ENCODE data around the gene GAB1.
A peak's percentile ranks its signal among the peaks of the same experiment; 100 is the strongest.

The GAB1 gene

DNA sequence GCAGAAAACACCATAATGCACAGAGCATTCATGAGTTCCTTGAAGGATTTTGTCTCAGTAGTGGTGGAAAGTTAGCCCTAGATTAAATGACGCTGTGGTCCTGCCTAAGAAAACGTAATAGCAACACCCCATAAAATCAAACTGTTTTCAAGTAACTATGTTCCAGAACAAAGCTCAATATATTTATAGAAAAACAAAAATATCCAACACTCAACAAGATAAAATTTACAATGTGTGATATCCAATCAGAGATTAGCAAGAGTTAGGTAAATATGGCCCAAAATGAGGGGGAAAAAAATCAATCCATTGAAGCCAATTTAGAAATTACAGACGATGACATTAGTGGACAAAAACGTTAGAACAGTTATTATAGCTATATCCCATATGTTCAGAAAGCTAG, 9.9 kb upstream of the GAB1 start:
- Histone ChIP-seq H2BK120ac (ENCODE audit: low read depth, low read length) (no peak overlapping the region), H3K4me2 (ENCODE audit: low read length) (no peak overlapping the region), H4K5ac (ENCODE audit: low read length) (no peak overlapping the region), H3K27ac (ENCODE audit: low read depth, low read length) (no peak overlapping the region), H3K4me1 (ENCODE audit: control insufficient read depth, low read depth, low read length) (no peaks in the 10 kb centered on the region), H3K27me3 (ENCODE audit: insufficient read depth, low read length, poor library complexity) (no peaks in the 10 kb centered on the region), H2BK5ac (ENCODE audit: low read length) (no peak overlapping the region), H3K4me3 (ENCODE audit: low read length) (no peak overlapping the region), H2BK15ac (replicated peaks; ENCODE audit: low read depth) (no peak overlapping the region), H3K4ac (ENCODE audit: low read depth, low read length) (no peak overlapping the region), H3K79me1 (ENCODE audit: low read length) (no peaks in the 10 kb centered on the region), H3K23ac (ENCODE audit: low read length) (no peak overlapping the region), H3K79me2 (ENCODE audit: control insufficient read depth, insufficient read depth, low read length) (no peaks in the 10 kb centered on the region), H3K9ac (ENCODE audit: low read length) (no peak overlapping the region), H2AK5ac (ENCODE audit: low read length) (no peak overlapping the region), H3K18ac (ENCODE audit: low read length) (no peak overlapping the region), H4K8ac (ENCODE audit: low read depth, low read length) (no peak overlapping the region), H3K36me3 (ENCODE audit: control insufficient read depth, insufficient read depth, low read length) (no peaks in the 10 kb centered on the region), H3K56ac (ENCODE audit: low read length) (no peak overlapping the region)
- no CpG with 5 or more reads among the region's 4 CpGs for WGBS (ENCODE audit: extremely low coverage, insufficient coverage, low lambda C conversion rate)
- no peak for DNase-seq

- H4K8ac ChIP-seq (ENCODE audit: low read depth, low read length) = no peak overlapping the region
- no peak for DNase-seq
- no peak overlapping the region for H2BK120ac ChIP-seq (ENCODE audit: low read depth, low read length)
- H3K4me1 ChIP-seq (ENCODE audit: control insufficient read depth, low read depth, low read length) = no peaks in the 10 kb centered on the region
- H3K79me1 ChIP-seq (ENCODE audit: low read length) = no peaks in the 10 kb centered on the region
- no peaks in the 10 kb centered on the region for H3K27me3 ChIP-seq (ENCODE audit: insufficient read depth, low read length, poor library complexity)
- no peak overlapping the region for H2AK5ac ChIP-seq (ENCODE audit: low read length)
- H3K9ac ChIP-seq (ENCODE audit: low read length) = no peak overlapping the region
- no peak overlapping the region for H3K4me3 ChIP-seq (ENCODE audit: low read length)
- H3K56ac ChIP-seq (ENCODE audit: low read length) = no peak overlapping the region
- no peaks in the 10 kb centered on the region for H3K79me2 ChIP-seq (ENCODE audit: control insufficient read depth, insufficient read depth, low read length)
- H3K4ac ChIP-seq (ENCODE audit: low read depth, low read length) = no peak overlapping the region
- H3K23ac ChIP-seq (ENCODE audit: low read length) = no peak overlapping the region
- no peak overlapping the region for H4K5ac ChIP-seq (ENCODE audit: low read length)
- H3K36me3 ChIP-seq (ENCODE audit: control insufficient read depth, insufficient read depth, low read length) = no peaks in the 10 kb centered on the region
- no peak overlapping the region for H3K18ac ChIP-seq (ENCODE audit: low read length)
- H2BK5ac ChIP-seq (ENCODE audit: low read length) = no peak overlapping the region
- H3K27ac ChIP-seq (ENCODE audit: low read depth, low read length) = no peak overlapping the region
- no peak overlapping the region for H2BK15ac ChIP-seq (replicated peaks; ENCODE audit: low read depth)
- no peak overlapping the region for H3K4me2 ChIP-seq (ENCODE audit: low read length)
- WGBS (ENCODE audit: extremely low coverage, insufficient coverage, low lambda C conversion rate) = no CpG with 5 or more reads among the region's 6 CpGs
These were observed 6.7 kb upstream of the GAB1 start for GRCh38 chr4:143329985-143330384.

DNA sequence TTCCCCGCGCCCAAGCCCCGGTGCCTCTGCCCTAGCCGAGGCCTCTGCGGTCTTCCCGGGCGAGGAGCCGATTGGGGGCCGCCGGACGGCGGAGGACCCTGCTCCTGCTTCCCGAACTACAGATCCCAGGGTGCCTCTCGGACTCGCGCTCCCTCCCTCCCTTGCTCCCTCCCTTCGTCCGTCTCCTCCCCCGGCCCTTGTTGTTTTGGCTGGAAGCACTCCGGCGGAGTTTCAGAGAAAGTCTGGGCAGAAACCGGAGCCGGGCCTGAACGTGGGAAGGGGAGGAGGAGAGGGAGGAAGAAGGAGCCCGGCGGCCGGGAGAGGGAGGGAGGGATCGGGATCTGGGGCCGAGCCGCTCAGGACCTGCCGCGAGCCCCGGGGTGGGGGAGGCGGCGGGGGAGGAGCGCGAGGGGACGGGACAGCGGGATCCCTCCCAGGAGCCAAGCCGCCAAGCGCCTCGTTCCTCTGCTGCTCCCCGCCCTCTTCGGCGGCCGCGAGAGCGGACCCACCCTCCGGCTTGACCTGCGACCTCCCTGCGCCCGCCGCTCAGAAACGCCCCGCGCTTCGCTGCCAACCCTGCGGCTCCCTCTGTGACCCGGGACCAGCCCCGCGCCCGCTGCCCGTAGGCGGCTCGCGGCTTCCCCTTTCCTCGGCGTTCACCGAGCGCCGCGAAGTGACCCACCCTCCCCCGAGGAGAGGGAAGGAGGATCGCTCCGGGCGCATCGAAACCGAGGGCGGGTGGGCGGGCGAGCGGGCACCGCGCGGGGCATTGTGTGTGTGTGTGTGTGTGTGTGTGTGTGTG, 496 bp upstream of the GAB1 start:
- Histone ChIP-seq H2BK5ac (ENCODE audit: low read length) (no peak overlapping the region), H3K18ac (ENCODE audit: low read length) (peak overlapping the region; percentile 94), H2BK15ac (replicated peaks; ENCODE audit: low read depth) (no peak overlapping the region), H3K27ac (ENCODE audit: low read depth, low read length) (peak overlapping the region; percentile 97), H3K56ac (ENCODE audit: low read length) (peak overlapping the region; percentile 95), H3K79me2 (ENCODE audit: control insufficient read depth, insufficient read depth, low read length) (no peaks in the 10 kb centered on the region), H3K9ac (ENCODE audit: low read length) (peak overlapping the region; percentile 83), H3K4me1 (ENCODE audit: control insufficient read depth, low read depth, low read length) (no peaks in the 10 kb centered on the region), H3K36me3 (ENCODE audit: control insufficient read depth, insufficient read depth, low read length) (no peaks in the 10 kb centered on the region), H4K8ac (ENCODE audit: low read depth, low read length) (no peak overlapping the region), H3K4me3 (ENCODE audit: low read length) (peak overlapping the region; percentile 70), H3K4ac (ENCODE audit: low read depth, low read length) (peak overlapping the region; percentile 96), H3K23ac (ENCODE audit: low read length) (no peak overlapping the region), H4K5ac (ENCODE audit: low read length) (no peak overlapping the region), H3K4me2 (ENCODE audit: low read length) (peak overlapping the region; percentile 71), H2AK5ac (ENCODE audit: low read length) (no peak overlapping the region), H3K27me3 (ENCODE audit: insufficient read depth, low read length, poor library complexity) (no peaks in the 10 kb centered on the region), H3K79me1 (ENCODE audit: low read length) (no peaks in the 10 kb centered on the region), H2BK120ac (ENCODE audit: low read depth, low read length) (no peak overlapping the region)
- peak; percentile 98 for DNase-seq
- no CpG with 5 or more reads among the region's 85 CpGs for WGBS (ENCODE audit: extremely low coverage, insufficient coverage, low lambda C conversion rate)

GRCh38 chr4:143337600-143338287, 1.1 kb downstream of the GAB1 start:
- H3K9ac ChIP-seq (ENCODE audit: low read length) = peak overlapping the region; percentile 83
- H2AK5ac ChIP-seq (ENCODE audit: low read length) = no peak overlapping the region
- no peak overlapping the region for H3K23ac ChIP-seq (ENCODE audit: low read length)
- peak; percentile 54 for DNase-seq
- no peak overlapping the region for H3K27ac ChIP-seq (ENCODE audit: low read depth, low read length)
- no CpG with 5 or more reads among the region's 25 CpGs for WGBS (ENCODE audit: extremely low coverage, insufficient coverage, low lambda C conversion rate)
- no peak overlapping the region for H4K8ac ChIP-seq (ENCODE audit: low read depth, low read length)
- peak overlapping the region; percentile 43 for H3K4me3 ChIP-seq (ENCODE audit: low read length)
- H2BK5ac ChIP-seq (ENCODE audit: low read length) = no peak overlapping the region
- H3K79me1 ChIP-seq (ENCODE audit: low read length) = no peaks in the 10 kb centered on the region
- peak overlapping the region; percentile 40 for H3K4me2 ChIP-seq (ENCODE audit: low read length)
- no peaks in the 10 kb centered on the region for H3K36me3 ChIP-seq (ENCODE audit: control insufficient read depth, insufficient read depth, low read length)
- no peaks in the 10 kb centered on the region for H3K27me3 ChIP-seq (ENCODE audit: insufficient read depth, low read length, poor library complexity)
- no peak overlapping the region for H4K5ac ChIP-seq (ENCODE audit: low read length)
- H3K4ac ChIP-seq (ENCODE audit: low read depth, low read length) = no peak overlapping the region
- H2BK15ac ChIP-seq (replicated peaks; ENCODE audit: low read depth) = no peak overlapping the region
- peak overlapping the region; percentile 95 for H3K56ac ChIP-seq (ENCODE audit: low read length)
- no peak overlapping the region for H2BK120ac ChIP-seq (ENCODE audit: low read depth, low read length)
- no peaks in the 10 kb centered on the region for H3K79me2 ChIP-seq (ENCODE audit: control insufficient read depth, insufficient read depth, low read length)
- H3K4me1 ChIP-seq (ENCODE audit: control insufficient read depth, low read depth, low read length) = no peaks in the 10 kb centered on the region
- H3K18ac ChIP-seq (ENCODE audit: low read length) = peak overlapping the region; percentile 87

- WGBS (ENCODE audit: extremely low coverage, insufficient coverage, low lambda C conversion rate) = no CpG with 5 or more reads among the region's 5 CpGs
- no peak overlapping the region for H3K4me2 ChIP-seq (ENCODE audit: low read length)
- no peak overlapping the region for H3K18ac ChIP-seq (ENCODE audit: low read length)
These were observed 1.6 kb downstream of the GAB1 start for GRCh38 chr4:143338313-143338712.

More at GRCh38 chr4:143338313-143338712, 1.6 kb downstream of the GAB1 start:
- Histone ChIP-seq H3K4me3 (ENCODE audit: low read length) (no peak overlapping the region), H3K23ac (ENCODE audit: low read length) (no peak overlapping the region), H3K9ac (ENCODE audit: low read length) (no peak overlapping the region), H3K4me1 (ENCODE audit: control insufficient read depth, low read depth, low read length) (no peaks in the 10 kb centered on the region), H2BK5ac (ENCODE audit: low read length) (no peak overlapping the region), H3K79me2 (ENCODE audit: control insufficient read depth, insufficient read depth, low read length) (no peaks in the 10 kb centered on the region), H4K8ac (ENCODE audit: low read depth, low read length) (no peak overlapping the region), H3K56ac (ENCODE audit: low read length) (no peak overlapping the region), H3K79me1 (ENCODE audit: low read length) (no peaks in the 10 kb centered on the region), H2BK15ac (replicated peaks; ENCODE audit: low read depth) (no peak overlapping the region), H3K27me3 (ENCODE audit: insufficient read depth, low read length, poor library complexity) (no peaks in the 10 kb centered on the region), H3K4ac (ENCODE audit: low read depth, low read length) (no peak overlapping the region), H2BK120ac (ENCODE audit: low read depth, low read length) (no peak overlapping the region), H3K36me3 (ENCODE audit: control insufficient read depth, insufficient read depth, low read length) (no peaks in the 10 kb centered on the region), H4K5ac (ENCODE audit: low read length) (no peak overlapping the region), H3K27ac (ENCODE audit: low read depth, low read length) (no peak overlapping the region), H2AK5ac (ENCODE audit: low read length) (no peak overlapping the region)
- DNase-seq = no peak

Measured in mesendoderm (in vitro differentiated cells).